Mesendoderm (in vitro differentiated cells): ENCODE results near the gene HLA-DRB1.
"Not testable (repeated sequence)": the region's sequence is repeated elsewhere in the genome, so short reads cannot be mapped to it uniquely, and the experiment has no call there.

Source experiments
- DNase-seq: peaks from one replicate; pipeline ENCODE4 v3.0.0; 2013
- H2AK5ac ChIP-seq: 2 replicates; pipeline ENCODE4 v1.6.1; 2013; ENCODE audit warnings: low read length, inconsistent platforms
- H2BK120ac ChIP-seq: 2 replicates; pipeline ENCODE4 v1.6.1; 2013; ENCODE audit warnings: low read depth, mild to moderate bottlenecking, low read length, moderate library complexity, mixed read lengths
- H2BK15ac ChIP-seq: replicated peaks from 2 replicates; pipeline ENCODE4 v1.6.1; 2013; ENCODE audit warnings: low read depth, mild to moderate bottlenecking, moderate library complexity
- H2BK5ac ChIP-seq: 2 replicates; pipeline ENCODE4 v1.6.1; 2013; ENCODE audit warnings: low read length, inconsistent platforms
- H3K18ac ChIP-seq: 2 replicates; pipeline ENCODE4 v1.6.1; 2013; ENCODE audit warnings: mild to moderate bottlenecking, low read length, mixed read lengths
- H3K23ac ChIP-seq: one replicate; pipeline ENCODE4 v1.6.1; 2013; ENCODE audit warnings: low read length
- H3K27ac ChIP-seq: 2 replicates; pipeline ENCODE4 v1.5.1; 2013; ENCODE audit warnings: low read depth, mild to moderate bottlenecking, inconsistent platforms, low read length, moderate library complexity
- H3K27me3 ChIP-seq: 2 replicates; pipeline ENCODE4 v1.6.1; 2013; ENCODE audit warnings: low read length, control low read depth, mild to moderate bottlenecking, inconsistent platforms; ENCODE audit not compliant: insufficient read depth, poor library complexity
- H3K36me3 ChIP-seq: 2 replicates; pipeline ENCODE4 v1.6.1; 2013; ENCODE audit warnings: low read length, inconsistent platforms; ENCODE audit not compliant: control insufficient read depth, insufficient read depth
- H3K4ac ChIP-seq: one replicate; pipeline ENCODE4 v1.6.1; 2013; ENCODE audit warnings: low read depth, mild to moderate bottlenecking, low read length, moderate library complexity
- H3K4me1 ChIP-seq: 2 replicates; pipeline ENCODE4 v1.6.1; 2013; ENCODE audit warnings: low read depth, low read length, inconsistent platforms; ENCODE audit not compliant: control insufficient read depth
- H3K4me2 ChIP-seq: 2 replicates; pipeline ENCODE4 v1.6.1; 2013; ENCODE audit warnings: low read length
- H3K4me3 ChIP-seq: 2 replicates; pipeline ENCODE4 v1.5.1; 2013; ENCODE audit warnings: mild to moderate bottlenecking, low read length
- H3K56ac ChIP-seq: one replicate; pipeline ENCODE4 v1.6.1; 2013; ENCODE audit warnings: low read length
- H3K79me1 ChIP-seq: 2 replicates; pipeline ENCODE4 v1.6.1; 2013; ENCODE audit warnings: low read length, inconsistent platforms
- H3K79me2 ChIP-seq: 2 replicates; pipeline ENCODE4 v1.6.1; 2013; ENCODE audit warnings: mild to moderate bottlenecking, low read length; ENCODE audit not compliant: control insufficient read depth, insufficient read depth
- H3K9ac ChIP-seq: 2 replicates; pipeline ENCODE4 v1.6.1; 2013; ENCODE audit warnings: low read length, inconsistent platforms
- H4K5ac ChIP-seq: one replicate; pipeline ENCODE4 v1.6.1; 2013; ENCODE audit warnings: low read length
- H4K8ac ChIP-seq: one replicate; pipeline ENCODE4 v1.6.1; 2013; ENCODE audit warnings: low read depth, mild to moderate bottlenecking, control low read depth, low read length, moderate library complexity
- WGBS: extraction: QIAGEN DNeasy Blood & Tissue Kit; methylation state at CpG from one replicate; pipeline ENCODE4 v1.1.7; 2013; ENCODE audit warnings: low lambda C conversion rate, missing lambda C conversion rate; ENCODE audit not compliant: insufficient coverage; ENCODE audit errors: extremely low coverage; 5-methylcytosine and 5-hydroxymethylcytosine counted together

The HLA-DRB1 gene

GRCh38 chr6:32553037-32553742, 36.5 kb downstream of the HLA-DRB1 start:
- H3K9ac ChIP-seq, result no peak overlapping the region
- DNase-seq, result peak; percentile 9
- no peaks in the 10 kb centered on the region for H3K27me3 ChIP-seq
- H3K4me2 ChIP-seq, result no peak overlapping the region
- no peaks in the 10 kb centered on the region for H3K79me1 ChIP-seq
- no peak overlapping the region for H2BK120ac ChIP-seq
- no peak overlapping the region for H3K18ac ChIP-seq
- H3K36me3 ChIP-seq, result no peaks in the 10 kb centered on the region
- H3K56ac ChIP-seq, result no peak overlapping the region
- H3K4ac ChIP-seq, result no peak overlapping the region
- H3K4me3 ChIP-seq, result no peak overlapping the region
- H3K23ac ChIP-seq, result no peak overlapping the region
- H3K79me2 ChIP-seq, result no peaks in the 10 kb centered on the region
- no peak overlapping the region for H4K8ac ChIP-seq
- H4K5ac ChIP-seq, result no peak overlapping the region
- no peak overlapping the region for H2BK5ac ChIP-seq
- no CpG with 5 or more reads among the region's 5 CpGs for WGBS
- no peaks in the 10 kb centered on the region for H3K4me1 ChIP-seq
- no peak overlapping the region for H2BK15ac ChIP-seq
- H2AK5ac ChIP-seq, result no peak overlapping the region
- no peak overlapping the region for H3K27ac ChIP-seq

- WGBS, result no CpG with 5 or more reads among the region's 5 CpGs
- Histone ChIP-seq H3K79me2 (no peaks in the 10 kb centered on the region), H3K27ac (no peak overlapping the region), H3K4me2 (no peak overlapping the region), H3K4ac (no peak overlapping the region), H3K36me3 (no peaks in the 10 kb centered on the region), H2BK120ac (no peak overlapping the region), H2AK5ac (no peak overlapping the region), H3K4me1 (no peaks in the 10 kb centered on the region), H3K56ac (no peak overlapping the region), H2BK5ac (no peak overlapping the region), H4K5ac (no peak overlapping the region), H3K4me3 (no peak overlapping the region), H3K9ac (no peak overlapping the region), H4K8ac (no peak overlapping the region), H3K18ac (no peak overlapping the region), H2BK15ac (no peak overlapping the region), H3K23ac (no peak overlapping the region), H3K79me1 (no peaks in the 10 kb centered on the region), H3K27me3 (no peaks in the 10 kb centered on the region)
- no peak for DNase-seq
Measured at GRCh38 chr6:32551410-32551809, 38.2 kb downstream of the HLA-DRB1 start.

GRCh38 chr6:32539839-32540238, 49.8 kb downstream of the HLA-DRB1 start:
- Histone ChIP-seq H2BK5ac (no peak overlapping the region), H3K4me1 (no peaks in the 10 kb centered on the region), H4K5ac (no peak overlapping the region), H3K27me3 (no peaks in the 10 kb centered on the region), H3K79me1 (no peaks in the 10 kb centered on the region), H3K18ac (no peak overlapping the region), H3K4me2 (no peak overlapping the region), H3K79me2 (no peaks in the 10 kb centered on the region), H3K36me3 (no peaks in the 10 kb centered on the region), H3K4me3 (no peak overlapping the region), H2AK5ac (no peak overlapping the region), H2BK120ac (no peak overlapping the region), H2BK15ac (no peak overlapping the region), H3K4ac (no peak overlapping the region), H3K23ac (no peak overlapping the region), H4K8ac (no peak overlapping the region), H3K56ac (no peak overlapping the region), H3K9ac (no peak overlapping the region), H3K27ac (no peak overlapping the region)
- no CpG with 5 or more reads among the region's 5 CpGs for WGBS
- no peak for DNase-seq

GRCh38 chr6:32530431-32530793, 59.2 kb downstream of the HLA-DRB1 start:
- not testable (repeated sequence) for H3K79me1 ChIP-seq, H2AK5ac ChIP-seq, DNase-seq, H3K27me3 ChIP-seq, H3K18ac ChIP-seq, H3K4me3 ChIP-seq, H4K5ac ChIP-seq, H3K4me1 ChIP-seq, H4K8ac ChIP-seq, H3K9ac ChIP-seq, H2BK15ac ChIP-seq, H3K4me2 ChIP-seq, H3K27ac ChIP-seq, H2BK5ac ChIP-seq, H3K36me3 ChIP-seq, H3K23ac ChIP-seq, H2BK120ac ChIP-seq, H3K79me2 ChIP-seq, H3K56ac ChIP-seq, H3K4ac ChIP-seq
- WGBS, result no CpG with 5 or more reads among the region's 3 CpGs

- Histone ChIP-seq H3K4me1 (no peaks in the 10 kb centered on the region), H3K23ac (no peak within 1 kb of the TSS), H3K79me1 (no peaks in the 10 kb centered on the region), H4K8ac (no peak within 1 kb of the TSS), H3K27ac (no peak within 1 kb of the TSS), H3K4me2 (no peak within 1 kb of the TSS), H3K36me3 (no peaks in the 10 kb centered on the region), H3K4ac (no peak within 1 kb of the TSS), H2BK120ac (no peak within 1 kb of the TSS), H3K56ac (no peak within 1 kb of the TSS), H2BK15ac (no peak within 1 kb of the TSS), H3K79me2 (no peaks in the 10 kb centered on the region), H3K4me3 (no peak within 1 kb of the TSS), H3K9ac (no peak within 1 kb of the TSS), H2BK5ac (no peak within 1 kb of the TSS), H4K5ac (no peak within 1 kb of the TSS), H3K18ac (no peak within 1 kb of the TSS), H2AK5ac (no peak within 1 kb of the TSS), H3K27me3 (no peaks in the 10 kb centered on the region)
- no CpG with 5 or more reads among the region's 4 CpGs for WGBS
- DNase-seq, result peak; percentile 29
Measured at GRCh38 chr6:32529697-32530430, 59.8 kb downstream of the HLA-DRB1 start, which contains the start of gene HLA-DRB5. Gene HLA-DRB5, minus strand, starts transcription at chr6:32530287. Its CDS starts 63 bp downstream, at chr6:32530224.
